T-helper 17 cell (primary cell): ENCODE results near the gene TNNI3. TPM values are rescaled to one million over a fixed set of nuclear protein-coding genes. Genes with fewer than 3 reads are reported as not detected.

Source experiments
- ATAC-seq: fragments of 150-1000 bp; cut with Tn5 transposase; 2 replicates; pipeline ENCODE4 v1.10.0; 2021; ENCODE audit warnings: mild to moderate bottlenecking, moderate library complexity
- DNase-seq, 3 donors: peaks; one replicate each; pipeline versions ENCODE4 v3.0.0 to v3.0.0-alpha.2; 2020 to 2021
- H3K9me3 ChIP-seq: one replicate; pipeline ENCODE4 v1.7.0; 2013; ENCODE audit warnings: low read length, mild to moderate bottlenecking; ENCODE audit not compliant: control insufficient read depth, poor library complexity, severe bottlenecking
- H3K27ac Mint-ChIP-seq: one replicate; pipeline ENCODE4 v1.8.0; 2022; ENCODE audit warnings: mild to moderate bottlenecking, moderate library complexity, mixed read lengths
- H3K27me3 Mint-ChIP-seq: one replicate; pipeline ENCODE4 v1.8.0; 2022; ENCODE audit warnings: mixed read lengths
- H3K36me3 Mint-ChIP-seq: one replicate; pipeline ENCODE4 v1.8.0; 2022; ENCODE audit warnings: low read depth, mixed read lengths
- H3K4me1 Mint-ChIP-seq: one replicate; pipeline ENCODE4 v1.8.0; 2022; ENCODE audit warnings: mild to moderate bottlenecking, mixed read lengths
- H3K4me3 Mint-ChIP-seq: one replicate; pipeline ENCODE4 v1.8.0; 2022; ENCODE audit warnings: mild to moderate bottlenecking, moderate library complexity, mixed read lengths
- total RNA-seq, 4 donors: library from RNA in 2 of 4; stranded (reverse) in 2 of 4; gene quantifications; one replicate each; pipeline ENCODE4 v1.2.3 and lab custom pipeline; 2022 to 2026

Gene TNNI3
- total RNA-seq, 2 donors from 2014 or later = not detected

GRCh38 chr19:55131421-55131820 lies 26.1 kb downstream of the TNNI3 start:
- no peak overlapping the region for H3K4me3 Mint-ChIP-seq
- H3K27ac Mint-ChIP-seq = no peak overlapping the region
- peaks cover 8% of the 10 kb centered on the region for H3K36me3 Mint-ChIP-seq
- ATAC-seq (no peak), DNase-seq (no peak)
- H3K27me3 Mint-ChIP-seq = peaks cover 59% of the 10 kb centered on the region
- H3K4me1 Mint-ChIP-seq = peaks cover 4% of the 10 kb centered on the region
- H3K9me3 ChIP-seq = no peaks in the 10 kb centered on the region

GRCh38 chr19:55119053-55119452 lies 38.5 kb downstream of the TNNI3 start:
- DNase-seq (peak in 1 of 3 donors; percentile 37), ATAC-seq (peak; percentile 12)
- H3K4me1 Mint-ChIP-seq = peaks cover 34% of the 10 kb centered on the region
- H3K4me3 Mint-ChIP-seq = peak overlapping the region; percentile 98
- H3K27me3 Mint-ChIP-seq = peaks cover 18% of the 10 kb centered on the region
- H3K9me3 ChIP-seq = no peaks in the 10 kb centered on the region
- H3K36me3 Mint-ChIP-seq = peaks cover 12% of the 10 kb centered on the region
- peak overlapping the region; percentile 98 for H3K27ac Mint-ChIP-seq

- H3K36me3 Mint-ChIP-seq = peaks cover 10% of the 10 kb centered on the region
- H3K9me3 ChIP-seq = no peaks in the 10 kb centered on the region
- peaks cover 12% of the 10 kb centered on the region for H3K27me3 Mint-ChIP-seq
- peak overlapping the region; percentile 98 for H3K27ac Mint-ChIP-seq
- peak overlapping the region; percentile 98 for H3K4me3 Mint-ChIP-seq
- ATAC-seq = no peak
- no peak for DNase-seq
- H3K4me1 Mint-ChIP-seq = peaks cover 32% of the 10 kb centered on the region
Observed at GRCh38 chr19:55118401-55118991, 39.0 kb downstream of the TNNI3 start.

- H3K4me3 Mint-ChIP-seq = peak overlapping the region; percentile 98
Observed at GRCh38 chr19:55117663-55118391, 39.7 kb downstream of the TNNI3 start.

GRCh38 chr19:55116859-55117662 lies 40.5 kb downstream of the TNNI3 start, which contains the start of gene PPP1R12C:
Gene PPP1R12C (minus strand): TSS chr19:55117637. CDS start chr19:55117543, 94 bp downstream.
- H3K4me3 Mint-ChIP-seq = peak within 1 kb of the TSS; percentile 100
- H3K27ac Mint-ChIP-seq = peak within 1 kb of the TSS; percentile 98
- no peaks in the 10 kb centered on the region for H3K27me3 Mint-ChIP-seq
- H3K4me1 Mint-ChIP-seq = peaks cover 32% of the 10 kb centered on the region
- DNase-seq (peak in 1 of 3 donors; percentile 27), ATAC-seq (peak; percentile 20)
- peaks cover 10% of the 10 kb centered on the region for H3K36me3 Mint-ChIP-seq
- no peaks in the 10 kb centered on the region for H3K9me3 ChIP-seq

More at GRCh38 chr19:55117663-55118391, 39.7 kb downstream of the TNNI3 start:
- Mint-ChIP-seq H3K36me3 (peaks cover 10% of the 10 kb centered on the region), H3K27ac (peak overlapping the region; percentile 98), H3K4me1 (peaks cover 32% of the 10 kb centered on the region), H3K27me3 (peaks cover 6% of the 10 kb centered on the region)
- DNase-seq (peak; percentile 93 to 96 (median 95)), ATAC-seq (peak; percentile 94)
- no peaks in the 10 kb centered on the region for H3K9me3 ChIP-seq

GRCh38 chr19:55116232-55116858 lies 41.2 kb downstream of the TNNI3 start:
- H3K36me3 Mint-ChIP-seq = peaks cover 10% of the 10 kb centered on the region
- ATAC-seq = peak; percentile 24
- peak overlapping the region; percentile 100 for H3K4me3 Mint-ChIP-seq
- H3K9me3 ChIP-seq = no peaks in the 10 kb centered on the region
- H3K27me3 Mint-ChIP-seq = no peaks in the 10 kb centered on the region
- peak in 2 of 3 donors; percentile 32 to 36 for DNase-seq
- H3K4me1 Mint-ChIP-seq = peaks cover 32% of the 10 kb centered on the region
- H3K27ac Mint-ChIP-seq = peak overlapping the region; percentile 98

- no peaks in the 10 kb centered on the region for H3K9me3 ChIP-seq
- Mint-ChIP-seq H3K4me1 (peaks cover 33% of the 10 kb centered on the region), H3K4me3 (peak overlapping the region; percentile 100), H3K27ac (peak overlapping the region; percentile 98), H3K27me3 (no peaks in the 10 kb centered on the region), H3K36me3 (peaks cover 12% of the 10 kb centered on the region)
- no peak for DNase-seq
- no peak for ATAC-seq
Observed at GRCh38 chr19:55115446-55116065, 42.0 kb downstream of the TNNI3 start.

GRCh38 chr19:55114566-55115145 lies 42.9 kb downstream of the TNNI3 start:
- Mint-ChIP-seq H3K4me3 (peak overlapping the region; percentile 100), H3K27ac (peak overlapping the region; percentile 34), H3K27me3 (no peaks in the 10 kb centered on the region), H3K36me3 (peaks cover 12% of the 10 kb centered on the region), H3K4me1 (peaks cover 36% of the 10 kb centered on the region)
- ATAC-seq (no peak), DNase-seq (no peak)
- no peaks in the 10 kb centered on the region for H3K9me3 ChIP-seq

- Mint-ChIP-seq H3K4me3 (no peak overlapping the region), H3K4me1 (peaks cover 36% of the 10 kb centered on the region), H3K27me3 (no peaks in the 10 kb centered on the region), H3K36me3 (peaks cover 12% of the 10 kb centered on the region), H3K27ac (peak overlapping the region; percentile 34)
- no peak for ATAC-seq
- no peak for DNase-seq
- H3K9me3 ChIP-seq = no peaks in the 10 kb centered on the region
Observed at GRCh38 chr19:55113570-55114039, 43.9 kb downstream of the TNNI3 start.

- H3K9me3 ChIP-seq = no peaks in the 10 kb centered on the region
- Mint-ChIP-seq H3K4me1 (peaks cover 35% of the 10 kb centered on the region), H3K4me3 (no peak overlapping the region), H3K27ac (no peak overlapping the region), H3K27me3 (no peaks in the 10 kb centered on the region), H3K36me3 (peaks cover 15% of the 10 kb centered on the region)
- ATAC-seq = no peak
- DNase-seq = no peak
Observed at GRCh38 chr19:55112777-55113569, 44.6 kb downstream of the TNNI3 start.

- Mint-ChIP-seq H3K4me1 (peaks cover 32% of the 10 kb centered on the region), H3K4me3 (no peak overlapping the region), H3K27me3 (no peaks in the 10 kb centered on the region), H3K27ac (no peak overlapping the region), H3K36me3 (peaks cover 13% of the 10 kb centered on the region)
- H3K9me3 ChIP-seq = no peaks in the 10 kb centered on the region
- no peak for DNase-seq
- ATAC-seq = no peak
Observed at GRCh38 chr19:55112246-55112776, 45.2 kb downstream of the TNNI3 start.
